Loucy (cell line): ENCODE results near the gene CLDN6.

Source experiments
- CTCF ChIP-seq: fragments of 200-600 bp; sonication (generic); conservative IDR thresholded peaks from 2 replicates; pipeline ENCODE4 v1.5.1; 2014; ENCODE audit warnings: mild to moderate bottlenecking, antibody characterized with exemption, low read length
- EZH2phosphoT487 ChIP-seq: fragments of 200-600 bp; IDR thresholded peaks from 2 replicates; pipeline ENCODE4 v1.6.1; 2018; ENCODE audit warnings: antibody characterized with exemption, mild to moderate bottlenecking, moderate library complexity, borderline replicate concordance

- TF ChIP-seq CTCF: no peak
- no peak for TF ChIP-seq EZH2phosphoT487
These were observed 8.9 kb upstream of the CLDN6 start for GRCh38 chr16:3026609-3027488.
